Bronchial epithelial cell (primary cell): Measurements from ENCODE around the gene AKAP6. TPM values are rescaled to one million over a fixed set of nuclear protein-coding genes. Genes with fewer than 3 reads are reported as not detected.
"Not testable (repeated sequence)": the region's sequence is repeated elsewhere in the genome, so short reads cannot be mapped to it uniquely, and the experiment has no call there.

Source experiments
- DNase-seq: peaks from one replicate; pipeline ENCODE4 v3.0.0-alpha.2; 2010; ENCODE audit warnings: low read depth
- FAIRE-seq: peaks from 2 replicates; lab custom pipeline; 2011; peaks lifted over from hg19 to GRCh38; lab: Jason Lieb, UNC
- H3K27me3 ChIP-seq: 2 replicates; pipeline ENCODE4 v1.5.1; 2011; ENCODE audit warnings: low read length; ENCODE audit not compliant: control insufficient read depth, insufficient read depth
- H3K36me3 ChIP-seq: 2 replicates; pipeline ENCODE4 v1.5.1; 2011; ENCODE audit warnings: low read length; ENCODE audit not compliant: control insufficient read depth, insufficient read depth
- H3K4me3 ChIP-seq: 2 replicates; pipeline ENCODE4 v1.5.1; 2011; ENCODE audit warnings: mild to moderate bottlenecking, low read depth, low read length, control low read depth
- total RNA-seq: library from RNA; depleted of rRNA; stranded (reverse); fragments of >200 nt; gene quantifications from 2 replicates; pipeline ENCODE4 v1.2.1, GENCODE V29; 2014
- TF ChIP-seq, protein P1 (sequence below): IDR thresholded peaks from 2 replicates; pipeline ENCODE4 v1.5.1; 2011; ENCODE audit warnings: mild to moderate bottlenecking, moderate library complexity, low read length, control low read depth, inconsistent platforms; ENCODE audit not compliant: insufficient read depth, severe bottlenecking

Gene AKAP6
- total RNA-seq, 1 donor from 2014 or later: 4.2 TPM

DNA sequence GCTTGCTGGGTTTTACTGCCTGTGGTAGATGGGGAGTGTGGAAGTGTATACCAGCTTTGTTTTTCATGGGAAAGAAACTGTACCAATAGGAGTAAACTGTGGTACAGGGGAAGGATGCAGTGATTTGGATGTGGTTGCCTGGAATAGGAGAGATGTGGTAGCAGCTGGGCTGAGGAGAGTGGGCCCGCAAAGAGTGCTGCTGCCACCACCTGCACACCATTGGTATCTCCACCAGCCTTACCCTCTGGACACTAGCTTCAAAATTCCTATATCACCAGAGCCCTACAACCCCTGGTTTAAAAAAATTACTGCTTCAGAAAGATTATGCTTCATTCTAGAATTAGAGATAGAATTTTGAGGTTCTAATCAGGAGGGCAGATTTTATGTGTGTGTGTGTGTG, 53.6 kb downstream of the AKAP6 start:
- no peaks in the 10 kb centered on the region for H3K27me3 ChIP-seq
- FAIRE-seq: no peak
- DNase-seq: peak; percentile 50
- no peak overlapping the region for H3K4me3 ChIP-seq
- no peaks in the 10 kb centered on the region for H3K36me3 ChIP-seq
- TF ChIP-seq, protein P1, sequence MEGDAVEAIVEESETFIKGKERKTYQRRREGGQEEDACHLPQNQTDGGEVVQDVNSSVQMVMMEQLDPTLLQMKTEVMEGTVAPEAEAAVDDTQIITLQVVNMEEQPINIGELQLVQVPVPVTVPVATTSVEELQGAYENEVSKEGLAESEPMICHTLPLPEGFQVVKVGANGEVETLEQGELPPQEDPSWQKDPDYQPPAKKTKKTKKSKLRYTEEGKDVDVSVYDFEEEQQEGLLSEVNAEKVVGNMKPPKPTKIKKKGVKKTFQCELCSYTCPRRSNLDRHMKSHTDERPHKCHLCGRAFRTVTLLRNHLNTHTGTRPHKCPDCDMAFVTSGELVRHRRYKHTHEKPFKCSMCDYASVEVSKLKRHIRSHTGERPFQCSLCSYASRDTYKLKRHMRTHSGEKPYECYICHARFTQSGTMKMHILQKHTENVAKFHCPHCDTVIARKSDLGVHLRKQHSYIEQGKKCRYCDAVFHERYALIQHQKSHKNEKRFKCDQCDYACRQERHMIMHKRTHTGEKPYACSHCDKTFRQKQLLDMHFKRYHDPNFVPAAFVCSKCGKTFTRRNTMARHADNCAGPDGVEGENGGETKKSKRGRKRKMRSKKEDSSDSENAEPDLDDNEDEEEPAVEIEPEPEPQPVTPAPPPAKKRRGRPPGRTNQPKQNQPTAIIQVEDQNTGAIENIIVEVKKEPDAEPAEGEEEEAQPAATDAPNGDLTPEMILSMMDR: peak; percentile 77

DNA sequence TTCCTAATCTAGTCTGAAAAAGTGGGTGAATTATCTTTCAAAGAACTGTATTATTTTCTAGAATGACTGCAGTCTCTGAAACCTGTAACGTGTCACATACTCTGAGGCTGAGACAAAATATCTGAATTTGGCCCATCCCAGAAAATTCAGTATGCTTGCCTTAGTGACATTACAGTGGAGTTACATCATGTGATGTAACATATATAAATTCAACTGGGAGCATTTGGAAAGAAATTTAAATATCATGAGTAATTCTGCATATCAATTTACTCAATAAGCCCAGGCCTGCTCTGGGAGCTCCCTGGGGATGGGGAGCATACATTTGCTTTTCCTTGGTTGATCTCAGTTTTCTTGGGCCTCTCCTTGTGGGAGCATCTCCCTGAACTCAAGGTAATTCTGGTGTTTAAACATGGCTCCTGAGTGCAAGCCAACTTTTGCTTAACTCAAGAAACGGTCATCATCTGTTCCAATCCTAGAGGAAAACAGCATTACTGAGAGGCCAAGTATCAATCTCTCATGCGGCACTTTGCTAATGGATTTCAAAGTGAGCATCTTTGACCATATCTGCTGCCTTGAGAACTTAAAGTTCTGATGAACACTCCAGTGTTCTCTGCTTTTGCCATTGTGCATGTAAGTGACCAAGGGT, 54.4 kb downstream of the AKAP6 start:
- Histone ChIP-seq H3K27me3 (no peaks in the 10 kb centered on the region), H3K4me3 (no peak overlapping the region), H3K36me3 (no peaks in the 10 kb centered on the region)
- TF ChIP-seq, protein P1: no peak
- DNase-seq (peak; percentile 70), FAIRE-seq (no peak)

DNA sequence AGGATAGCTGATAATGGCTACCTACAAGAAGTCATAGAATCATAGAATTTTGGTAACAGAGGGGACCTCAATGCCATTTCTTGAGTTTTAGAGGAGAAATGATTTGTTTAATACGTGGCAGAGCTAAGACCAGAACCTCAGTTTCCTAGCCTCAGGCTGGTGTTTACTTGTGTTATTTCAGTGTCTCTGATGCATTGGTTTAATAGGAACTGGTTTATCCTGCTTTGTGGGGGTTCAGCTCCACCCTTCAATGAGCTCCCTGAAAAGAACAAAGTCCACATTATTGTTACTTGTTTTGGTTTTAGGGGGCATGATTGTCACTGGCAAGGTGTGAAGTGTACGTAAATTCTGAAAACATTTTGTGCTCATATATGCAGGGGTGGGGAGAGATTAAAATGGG, 55.4 kb downstream of the AKAP6 start:
- FAIRE-seq: no peak

DNA sequence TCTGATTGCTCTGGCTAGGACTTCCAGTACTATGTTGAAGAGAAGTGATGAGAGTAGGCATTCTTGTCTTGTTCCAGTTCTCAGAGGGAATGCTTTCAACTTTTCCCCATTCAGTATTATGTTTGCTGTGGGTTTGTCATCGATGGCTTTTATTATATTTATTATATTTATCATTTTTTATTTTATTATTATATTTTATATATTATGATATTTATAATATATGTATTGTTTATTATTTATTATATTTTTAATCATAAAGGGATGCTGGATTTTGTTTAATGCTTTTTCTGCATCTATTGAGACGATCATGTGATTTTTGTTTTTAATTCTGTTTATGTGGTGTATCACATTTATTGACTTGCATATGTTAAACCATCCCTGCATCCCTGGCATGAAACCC, 58.2 kb downstream of the AKAP6 start:
- H3K4me3 ChIP-seq, DNase-seq, H3K36me3 ChIP-seq, FAIRE-seq, H3K27me3 ChIP-seq: not testable (repeated sequence)

More for the DNA sequence above, 55.4 kb downstream of the AKAP6 start:
- TF ChIP-seq, protein P1: no peak
- Histone ChIP-seq H3K36me3 (no peaks in the 10 kb centered on the region), H3K4me3 (no peak overlapping the region), H3K27me3 (no peaks in the 10 kb centered on the region)
- peak; percentile 57 for DNase-seq

DNA sequence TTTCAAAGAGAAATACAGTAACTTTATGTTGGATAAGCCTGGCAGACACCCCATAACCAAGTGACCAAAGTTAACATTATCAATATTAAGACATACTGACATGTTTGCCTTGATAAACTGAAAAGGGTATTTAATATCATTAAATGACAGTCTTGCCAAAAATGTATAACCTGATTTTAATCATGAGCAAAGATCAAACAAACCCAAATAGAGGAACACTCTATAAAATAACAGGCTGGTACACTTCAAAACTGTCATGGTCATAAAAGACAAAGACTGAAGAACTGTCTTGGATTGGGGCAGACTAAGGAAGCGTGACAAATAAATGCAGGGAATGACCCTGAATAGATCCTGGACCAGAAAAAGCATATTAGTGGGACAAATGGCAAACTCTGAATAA, 64.0 kb downstream of the AKAP6 start:
- DNase-seq (no peak), FAIRE-seq (no peak)
- no peaks in the 10 kb centered on the region for H3K36me3 ChIP-seq
- no peak overlapping the region for H3K4me3 ChIP-seq
- H3K27me3 ChIP-seq: no peaks in the 10 kb centered on the region
- TF ChIP-seq, protein P1: no peak

DNA sequence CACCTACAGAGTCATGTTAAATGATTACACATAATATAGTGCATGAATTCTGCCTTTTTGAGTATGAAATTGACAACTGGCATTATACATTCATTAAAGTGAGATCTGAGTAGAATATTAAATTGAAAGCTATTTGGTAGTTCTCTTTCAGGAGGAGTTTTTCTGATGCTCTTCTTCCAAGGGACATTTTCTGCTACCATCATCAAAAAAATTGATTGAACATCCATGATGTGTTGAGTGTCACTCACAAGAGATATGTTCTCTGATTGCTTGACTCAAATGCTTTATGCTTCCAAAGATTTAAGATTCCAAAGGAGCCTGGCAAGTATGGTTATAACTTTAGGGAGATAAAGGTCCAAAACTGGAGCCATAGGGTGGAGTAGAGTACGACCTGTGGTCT, 64.9 kb downstream of the AKAP6 start:
- no peak overlapping the region for H3K4me3 ChIP-seq
- FAIRE-seq: no peak
- no peak for DNase-seq
- no peaks in the 10 kb centered on the region for H3K27me3 ChIP-seq
- no peaks in the 10 kb centered on the region for H3K36me3 ChIP-seq
- TF ChIP-seq, protein P1: no peak
